ENCODE measurements around the gene STK32B.

- TF ChIP-seq CTCF (conservative IDR thresholded peaks at IDR 0.05; ENCODE audit: low read depth, low read length) = no peak
- no peak for TF ChIP-seq EZH2 (IDR thresholded peaks at IDR 0.05; ENCODE audit: low read length, unreplicated experiment)
These were observed 233.2 kb downstream of the STK32B start for GRCh38 chr4:5284517-5284916.
